ENCODE results near the gene SLC2A4. TPM values are rescaled to one million over a fixed set of nuclear protein-coding genes. Genes with fewer than 3 reads are reported as not detected.
"Not testable (repeated sequence)": the region's sequence is repeated elsewhere in the genome, so short reads cannot be mapped to it uniquely, and the experiment has no call there.

Gene SLC2A4
- total RNA-seq, 1 donor from 2014 or later, result not detected

- peak; percentile 74 for ATAC-seq (ENCODE audit: low read depth)
- Mint-ChIP-seq H3K9me3 (no peaks in the 10 kb centered on the region), H3K36me3 (ENCODE audit: low read depth) (peaks cover 33% of the 10 kb centered on the region), H3K27me3 (no peaks in the 10 kb centered on the region), H3K4me1 (peaks cover 41% of the 10 kb centered on the region), H3K27ac (peak overlapping the region; percentile 96), H3K4me3 (peak overlapping the region; percentile 95)
- peak; percentile 92 for DNase-seq
- ChIA-PET POLR2A (interaction anchor here (0.6 to 3.8 kb wide), 40 partner anchors 8 to 1939 kb away, joined by 3 to 62 read pairs (median 5); partner anchors contain the start of genes CD68, CTC1, CTDNEP1 and DVL2), CTCF (interaction anchor here (0.6 to 3.1 kb wide), 8 partner anchors 11 to 266 kb away, joined by 3 to 19 read pairs (median 4); partner anchors contain the start of genes GPS2 and SOX15)
- TF ChIP-seq CTCF (IDR thresholded peaks at IDR 0.05), result no peak
- intact Hi-C loops (cut with micrococcal nuclease), result loop anchor here (1.0 to 2.0 kb wide), 11 partner anchors 8 to 359 kb away; partner anchors contain the start of genes EIF5A, ELP5, GPS2 and PHF23
Measured at GRCh38 chr17:7329374-7329996, 48.0 kb downstream of the SLC2A4 start.

- peaks cover 44% of the 10 kb centered on the region for H3K4me1 Mint-ChIP-seq
Measured at GRCh38 chr17:7329997-7330637, 48.6 kb downstream of the SLC2A4 start.

GRCh38 chr17:7330638-7331015 lies 49.1 kb downstream of the SLC2A4 start:
- POLR2A ChIA-PET, result interaction anchor here (1.3 to 3.8 kb wide), 8 partner anchors 14 to 295 kb away, joined by 3 to 62 read pairs (median 10); partner anchors contain the start of genes CD68, CTDNEP1, GPS2 and PHF23
- DNase-seq (no peak), ATAC-seq (ENCODE audit: low read depth) (no peak)
- intact Hi-C loops (cut with micrococcal nuclease), result no loop called here
- TF ChIP-seq CTCF (IDR thresholded peaks at IDR 0.05), result no peak
- CTCF ChIA-PET, result interaction anchor here (1.4 to 3.1 kb wide), 2 partner anchors 14 to 20 kb away, joined by 3 to 19 read pairs; no protein-coding TSS in a partner anchor
- H3K27me3 Mint-ChIP-seq, result no peaks in the 10 kb centered on the region
- peak overlapping the region; percentile 95 for H3K4me3 Mint-ChIP-seq
- H3K4me1 Mint-ChIP-seq, result peaks cover 50% of the 10 kb centered on the region
- no peaks in the 10 kb centered on the region for H3K9me3 Mint-ChIP-seq
- peak overlapping the region; percentile 96 for H3K27ac Mint-ChIP-seq
- H3K36me3 Mint-ChIP-seq (ENCODE audit: low read depth), result peaks cover 23% of the 10 kb centered on the region

More at GRCh38 chr17:7329997-7330637, 48.6 kb downstream of the SLC2A4 start:
- H3K27ac Mint-ChIP-seq, result peak overlapping the region; percentile 96
- H3K27me3 Mint-ChIP-seq, result no peaks in the 10 kb centered on the region
- peaks cover 28% of the 10 kb centered on the region for H3K36me3 Mint-ChIP-seq (ENCODE audit: low read depth)
- H3K9me3 Mint-ChIP-seq, result no peaks in the 10 kb centered on the region
- DNase-seq (peak; percentile 75), ATAC-seq (ENCODE audit: low read depth) (peak; percentile 50)
- TF ChIP-seq CTCF (IDR thresholded peaks at IDR 0.05), result no peak
- H3K4me3 Mint-ChIP-seq, result peak overlapping the region; percentile 95
- POLR2A ChIA-PET, result interaction anchor here (0.6 to 3.8 kb wide), 39 partner anchors 8 to 1940 kb away, joined by 3 to 62 read pairs (median 5); partner anchors contain the start of genes CD68, CTC1, CTDNEP1 and DVL2
- intact Hi-C loops (cut with micrococcal nuclease), result loop anchor here (1.0 to 2.0 kb wide), 11 partner anchors 7 to 358 kb away; partner anchors contain the start of genes EIF5A, ELP5, GPS2 and PHF23
- CTCF ChIA-PET, result interaction anchor here (0.6 to 3.1 kb wide), 9 partner anchors 12 to 265 kb away, joined by 3 to 19 read pairs (median 3); partner anchors contain the start of genes GPS2 and SOX15

GRCh38 chr17:7332111-7332510 lies 50.6 kb downstream of the SLC2A4 start:
- Mint-ChIP-seq H3K9me3 (no peaks in the 10 kb centered on the region), H3K4me1 (peaks cover 60% of the 10 kb centered on the region), H3K27me3 (no peaks in the 10 kb centered on the region), H3K36me3 (ENCODE audit: low read depth) (peaks cover 14% of the 10 kb centered on the region), H3K27ac (peak overlapping the region; percentile 78), H3K4me3 (peak overlapping the region; percentile 16)
- intact Hi-C loops (cut with micrococcal nuclease), result no loop called here
- POLR2A ChIA-PET, result interaction anchor here (0.7 to 1.0 kb wide), 2 partner anchors 19 to 242 kb away, joined by 3 read pairs; no protein-coding TSS in a partner anchor
- CTCF ChIA-PET, result no interaction called here
- TF ChIP-seq CTCF (IDR thresholded peaks at IDR 0.05), result no peak
- no peak for ATAC-seq (ENCODE audit: low read depth)
- DNase-seq, result no peak

- CTCF ChIA-PET; intact Hi-C loops (cut with micrococcal nuclease); H3K9me3 Mint-ChIP-seq; ATAC-seq (ENCODE audit: low read depth); H3K27me3 Mint-ChIP-seq; DNase-seq: not testable (repeated sequence)
- POLR2A ChIA-PET, result interaction anchor here (0.7 to 1.0 kb wide), 2 partner anchors 18 to 241 kb away, joined by 3 read pairs; no protein-coding TSS in a partner anchor
- H3K4me1 Mint-ChIP-seq, result peaks cover 65% of the 10 kb centered on the region
- H3K36me3 Mint-ChIP-seq (ENCODE audit: low read depth), result peaks cover 16% of the 10 kb centered on the region
- H3K27ac Mint-ChIP-seq, result peak overlapping the region; percentile 78
- peak overlapping the region; percentile 16 for H3K4me3 Mint-ChIP-seq
Measured at GRCh38 chr17:7332600-7333069, 51.1 kb downstream of the SLC2A4 start.

All from activated B cell treated with CpG ODN at 0.5 μM for 24 hours (primary cell).